ENCODE measurements around the gene MOB3B. TPM values are rescaled to one million over a fixed set of nuclear protein-coding genes. Genes with fewer than 3 reads are reported as not detected.
A peak's percentile ranks its signal among the peaks of the same experiment; 100 is the strongest.

The MOB3B gene
- total RNA-seq, 1 donor from 2014 or later = 21.8 TPM

DNA sequence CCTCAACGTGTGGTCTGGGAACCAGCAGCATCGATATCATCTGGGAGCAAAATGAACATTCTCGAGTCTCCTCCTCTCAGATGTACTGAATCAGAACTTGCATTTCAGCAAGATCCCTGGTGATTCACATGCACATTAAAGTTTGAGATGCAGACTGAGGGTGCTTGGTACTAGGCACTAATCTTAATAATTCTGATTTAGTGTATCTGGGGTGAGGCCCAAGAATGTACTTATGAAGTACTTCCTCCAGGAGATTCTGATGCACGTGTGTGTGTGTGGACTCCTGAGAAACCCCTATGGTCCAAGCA, 176.5 kb downstream of the MOB3B start:
- TF ChIP-seq, protein P1, sequence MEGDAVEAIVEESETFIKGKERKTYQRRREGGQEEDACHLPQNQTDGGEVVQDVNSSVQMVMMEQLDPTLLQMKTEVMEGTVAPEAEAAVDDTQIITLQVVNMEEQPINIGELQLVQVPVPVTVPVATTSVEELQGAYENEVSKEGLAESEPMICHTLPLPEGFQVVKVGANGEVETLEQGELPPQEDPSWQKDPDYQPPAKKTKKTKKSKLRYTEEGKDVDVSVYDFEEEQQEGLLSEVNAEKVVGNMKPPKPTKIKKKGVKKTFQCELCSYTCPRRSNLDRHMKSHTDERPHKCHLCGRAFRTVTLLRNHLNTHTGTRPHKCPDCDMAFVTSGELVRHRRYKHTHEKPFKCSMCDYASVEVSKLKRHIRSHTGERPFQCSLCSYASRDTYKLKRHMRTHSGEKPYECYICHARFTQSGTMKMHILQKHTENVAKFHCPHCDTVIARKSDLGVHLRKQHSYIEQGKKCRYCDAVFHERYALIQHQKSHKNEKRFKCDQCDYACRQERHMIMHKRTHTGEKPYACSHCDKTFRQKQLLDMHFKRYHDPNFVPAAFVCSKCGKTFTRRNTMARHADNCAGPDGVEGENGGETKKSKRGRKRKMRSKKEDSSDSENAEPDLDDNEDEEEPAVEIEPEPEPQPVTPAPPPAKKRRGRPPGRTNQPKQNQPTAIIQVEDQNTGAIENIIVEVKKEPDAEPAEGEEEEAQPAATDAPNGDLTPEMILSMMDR (conservative IDR thresholded peaks at IDR 0.05) = no peak
- Mint-ChIP-seq H3K4me3 (no peak overlapping the region), H3K4me1 (peaks cover 57% of the 10 kb centered on the region), H3K9me3 (no peaks in the 10 kb centered on the region), H3K27me3 (ENCODE audit: low read depth) (no peaks in the 10 kb centered on the region), H3K27ac (ENCODE audit: unreplicated experiment) (peak overlapping the region; percentile 45), H3K36me3 (ENCODE audit: low read depth) (peaks cover 16% of the 10 kb centered on the region)
- DNase-seq (ENCODE audit: low read depth, low spot score) = no peak

DNA sequence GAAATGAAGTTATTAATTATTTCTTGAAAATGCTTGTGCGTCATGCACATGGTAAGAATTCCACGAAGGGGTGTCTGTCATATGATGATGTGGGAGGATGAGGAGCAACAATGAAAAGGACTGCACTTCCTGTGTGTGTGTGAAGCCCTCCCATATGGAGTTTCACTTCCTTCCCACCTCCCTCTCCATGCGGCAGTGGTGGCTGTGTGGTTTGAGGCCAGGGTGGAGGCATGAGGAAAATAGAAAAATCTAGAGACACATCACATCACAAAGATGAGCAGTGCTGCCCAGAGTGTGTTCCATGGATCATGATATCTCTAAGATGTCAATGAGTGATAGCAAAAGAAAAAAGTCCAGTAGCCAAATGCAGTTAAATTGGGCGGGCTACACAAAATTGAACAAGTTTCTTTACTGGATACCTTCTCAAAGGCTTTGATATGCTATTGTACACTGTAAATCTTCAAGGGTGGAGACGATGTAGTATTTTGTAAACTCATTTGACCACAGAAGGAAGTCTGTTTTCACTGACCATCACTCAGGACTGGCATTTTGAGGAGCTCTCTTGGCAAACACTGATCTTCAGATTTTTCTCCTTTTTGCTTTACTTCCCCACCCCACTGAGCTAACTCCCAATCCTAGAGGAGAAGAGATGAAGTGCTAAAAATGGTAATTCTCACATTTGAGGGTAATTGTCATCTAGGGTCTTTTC, 177.0 kb downstream of the MOB3B start:
- Mint-ChIP-seq H3K27me3 (ENCODE audit: low read depth) (no peaks in the 10 kb centered on the region), H3K4me3 (no peak overlapping the region), H3K36me3 (ENCODE audit: low read depth) (peaks cover 19% of the 10 kb centered on the region), H3K4me1 (peaks cover 61% of the 10 kb centered on the region), H3K9me3 (no peaks in the 10 kb centered on the region), H3K27ac (ENCODE audit: unreplicated experiment) (peak overlapping the region; percentile 45)
- TF ChIP-seq, protein P1 (conservative IDR thresholded peaks at IDR 0.05) = no peak
- no peak for DNase-seq (ENCODE audit: low read depth, low spot score)

DNA sequence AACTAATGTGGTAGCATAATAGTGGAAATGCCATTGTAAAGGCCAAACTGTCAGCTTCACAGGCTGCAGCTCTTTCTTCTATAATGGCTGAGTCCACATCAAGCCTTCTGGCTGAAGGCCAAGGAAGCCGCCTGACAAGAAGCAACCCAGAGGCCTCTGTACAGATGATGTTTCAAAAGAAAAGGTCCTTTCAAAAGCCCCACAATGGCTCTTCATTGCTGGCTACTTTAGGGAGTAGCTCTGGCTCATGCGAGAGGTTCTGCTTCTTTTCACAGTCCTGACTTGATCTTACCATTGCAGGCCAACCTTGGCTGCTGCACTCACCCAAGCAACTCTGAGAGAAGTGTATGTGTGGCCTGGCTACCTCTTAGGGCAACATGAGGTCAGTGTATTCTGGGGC, 178.2 kb downstream of the MOB3B start:
- Mint-ChIP-seq H3K27me3 (ENCODE audit: low read depth) (no peaks in the 10 kb centered on the region), H3K4me3 (no peak overlapping the region), H3K27ac (ENCODE audit: unreplicated experiment) (peak overlapping the region; percentile 12), H3K36me3 (ENCODE audit: low read depth) (peaks cover 17% of the 10 kb centered on the region), H3K9me3 (no peaks in the 10 kb centered on the region), H3K4me1 (peaks cover 56% of the 10 kb centered on the region)
- TF ChIP-seq, protein P1 (conservative IDR thresholded peaks at IDR 0.05) = no peak
- DNase-seq (ENCODE audit: low read depth, low spot score) = no peak

DNA sequence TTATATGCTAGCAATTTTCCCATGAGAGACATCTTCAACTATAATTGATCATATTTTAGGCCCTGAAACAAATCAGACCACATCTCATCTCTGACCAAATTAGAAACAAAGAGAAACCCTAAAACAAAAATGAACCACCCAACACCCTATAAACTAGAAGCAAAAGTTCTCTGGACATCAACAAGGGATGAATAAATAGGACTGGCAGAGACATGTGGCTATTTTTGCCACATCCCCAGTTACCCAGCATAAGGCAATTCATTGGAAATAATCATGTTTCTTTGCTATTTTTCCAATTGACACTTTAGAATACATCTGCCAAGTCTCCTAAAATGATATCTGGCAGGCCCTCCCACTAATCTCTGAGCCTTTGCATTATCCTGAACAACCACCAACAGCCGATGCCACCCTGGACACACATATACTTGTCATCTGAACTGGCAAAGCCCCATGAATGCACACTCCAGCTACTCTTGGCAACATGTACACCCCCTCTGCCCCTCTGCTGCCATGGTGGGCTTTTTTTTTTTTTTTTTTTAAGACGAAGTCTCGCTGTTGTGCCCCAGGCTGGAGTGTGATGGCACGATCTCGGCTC, 179.1 kb downstream of the MOB3B start:
- H3K27ac Mint-ChIP-seq (ENCODE audit: unreplicated experiment) = no peak overlapping the region
- no peak for DNase-seq (ENCODE audit: low read depth, low spot score)
- TF ChIP-seq, protein P1 (conservative IDR thresholded peaks at IDR 0.05) = no peak
- no peaks in the 10 kb centered on the region for H3K9me3 Mint-ChIP-seq
- H3K36me3 Mint-ChIP-seq (ENCODE audit: low read depth) = peaks cover 19% of the 10 kb centered on the region
- no peaks in the 10 kb centered on the region for H3K27me3 Mint-ChIP-seq (ENCODE audit: low read depth)
- no peak overlapping the region for H3K4me3 Mint-ChIP-seq
- H3K4me1 Mint-ChIP-seq = peaks cover 54% of the 10 kb centered on the region

DNA sequence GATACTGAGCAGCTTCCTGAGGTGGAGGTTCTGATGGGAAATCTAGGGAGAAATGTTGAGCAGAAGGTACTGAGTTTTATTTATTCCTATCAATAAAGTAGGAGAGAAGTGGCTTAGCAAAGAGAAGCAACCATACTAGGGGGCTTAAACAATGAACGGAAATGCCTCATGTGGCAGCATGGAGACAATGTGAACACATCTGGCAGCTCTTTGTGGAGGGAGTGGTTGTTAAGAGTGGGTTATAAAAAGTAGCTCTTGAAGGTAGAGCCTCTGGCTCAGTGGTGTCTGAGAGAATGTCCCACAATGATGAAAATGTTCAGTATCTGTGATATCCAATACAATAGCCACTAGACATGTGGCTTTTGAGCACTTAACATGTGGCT, 179.9 kb downstream of the MOB3B start:
- Mint-ChIP-seq H3K36me3 (ENCODE audit: low read depth) (peaks cover 20% of the 10 kb centered on the region), H3K4me3 (no peak overlapping the region), H3K27me3 (ENCODE audit: low read depth) (no peaks in the 10 kb centered on the region), H3K4me1 (peaks cover 54% of the 10 kb centered on the region), H3K27ac (ENCODE audit: unreplicated experiment) (peak overlapping the region; percentile 65), H3K9me3 (no peaks in the 10 kb centered on the region)
- no peak for DNase-seq (ENCODE audit: low read depth, low spot score)
- TF ChIP-seq, protein P1 (conservative IDR thresholded peaks at IDR 0.05) = no peak
